22Rv1 (cell line): Measurements from ENCODE around the gene RPRD1A.

ENCODE experiments used
- ZFX ChIP-seq: fragments of 450-650 bp; IDR thresholded peaks from 2 replicates; pipeline ENCODE4 v1.6.1; 2017; ENCODE audit warnings: antibody characterized with exemption, borderline replicate concordance
- TF ChIP-seq, protein P1 (sequence below): fragments of 450-650 bp; IDR thresholded peaks from 2 replicates; pipeline ENCODE4 v1.5.1; 2017; ENCODE audit warnings: mild to moderate bottlenecking

DNA sequence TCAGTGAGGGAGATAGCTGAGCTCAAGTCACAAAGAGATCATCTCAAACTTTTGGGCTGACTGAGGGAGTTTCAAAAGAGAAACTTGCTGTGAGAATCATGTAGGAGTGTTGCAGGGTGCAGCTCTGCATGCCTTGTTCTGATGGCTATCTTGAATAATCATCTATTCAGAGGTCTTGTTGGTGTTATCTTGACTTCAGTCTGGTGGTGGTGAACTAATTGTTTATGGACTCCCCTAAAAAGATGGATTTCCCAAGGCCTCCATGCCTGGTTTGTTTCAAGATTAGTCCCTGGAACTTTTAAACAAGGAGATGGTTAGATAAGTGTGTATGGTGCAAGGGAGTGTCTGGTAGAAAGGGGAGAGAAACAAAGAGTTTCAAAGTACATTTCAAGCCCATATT is 32.0 kb upstream of the RPRD1A start:
- TF ChIP-seq, protein P1, sequence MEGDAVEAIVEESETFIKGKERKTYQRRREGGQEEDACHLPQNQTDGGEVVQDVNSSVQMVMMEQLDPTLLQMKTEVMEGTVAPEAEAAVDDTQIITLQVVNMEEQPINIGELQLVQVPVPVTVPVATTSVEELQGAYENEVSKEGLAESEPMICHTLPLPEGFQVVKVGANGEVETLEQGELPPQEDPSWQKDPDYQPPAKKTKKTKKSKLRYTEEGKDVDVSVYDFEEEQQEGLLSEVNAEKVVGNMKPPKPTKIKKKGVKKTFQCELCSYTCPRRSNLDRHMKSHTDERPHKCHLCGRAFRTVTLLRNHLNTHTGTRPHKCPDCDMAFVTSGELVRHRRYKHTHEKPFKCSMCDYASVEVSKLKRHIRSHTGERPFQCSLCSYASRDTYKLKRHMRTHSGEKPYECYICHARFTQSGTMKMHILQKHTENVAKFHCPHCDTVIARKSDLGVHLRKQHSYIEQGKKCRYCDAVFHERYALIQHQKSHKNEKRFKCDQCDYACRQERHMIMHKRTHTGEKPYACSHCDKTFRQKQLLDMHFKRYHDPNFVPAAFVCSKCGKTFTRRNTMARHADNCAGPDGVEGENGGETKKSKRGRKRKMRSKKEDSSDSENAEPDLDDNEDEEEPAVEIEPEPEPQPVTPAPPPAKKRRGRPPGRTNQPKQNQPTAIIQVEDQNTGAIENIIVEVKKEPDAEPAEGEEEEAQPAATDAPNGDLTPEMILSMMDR = no peak
- no peak for TF ChIP-seq ZFX
